HG02981 (cell line): ENCODE data around the gene ANKRD29.
"Not testable (repeated sequence)": the region's sequence is repeated elsewhere in the genome, so short reads cannot be mapped to it uniquely, and the experiment has no call there.

Experiments used
- ATAC-seq: cut with Tn5 transposase; IDR thresholded peaks from one replicate; pipeline ENCODE4 v1.9.1; 2021; ENCODE audit warnings: mild to moderate bottlenecking, moderate library complexity; ENCODE audit not compliant: unreplicated experiment

ANKRD29 gene

GRCh38 chr18:23617412-23618014 is 45.2 kb downstream of the ANKRD29 start:
- peak; percentile 54 for ATAC-seq

GRCh38 chr18:23616258-23616657 is 46.5 kb downstream of the ANKRD29 start:
- ATAC-seq = no peak

GRCh38 chr18:23614891-23615290 is 47.8 kb downstream of the ANKRD29 start:
- no peak for ATAC-seq

GRCh38 chr18:23614413-23614812 is 48.3 kb downstream of the ANKRD29 start:
- no peak for ATAC-seq

- ATAC-seq = not testable (repeated sequence)
These were observed 49.6 kb downstream of the ANKRD29 start for GRCh38 chr18:23613091-23613475.

- ATAC-seq = peak; percentile 43
These were observed 50.1 kb downstream of the ANKRD29 start for GRCh38 chr18:23612434-23613090.

GRCh38 chr18:23609390-23610023 is 53.2 kb downstream of the ANKRD29 start:
- ATAC-seq = no peak

- no peak for ATAC-seq
These were observed 54.5 kb downstream of the ANKRD29 start for GRCh38 chr18:23608211-23608610.

- no peak for ATAC-seq
These were observed 56.8 kb downstream of the ANKRD29 start for GRCh38 chr18:23605941-23606340.

- no peak for ATAC-seq
These were observed 62.9 kb downstream of the ANKRD29 start for GRCh38 chr18:23599809-23600208.

- ATAC-seq = no peak
These were observed 66.5 kb downstream of the ANKRD29 start for GRCh38 chr18:23596183-23596582.

- no peak for ATAC-seq
These were observed 67.1 kb downstream of the ANKRD29 start for GRCh38 chr18:23595591-23595990.

- ATAC-seq = no peak
These were observed 69.0 kb downstream of the ANKRD29 start for GRCh38 chr18:23593720-23594119.

GRCh38 chr18:23592911-23593310 is 69.8 kb downstream of the ANKRD29 start:
- ATAC-seq = no peak

- no peak for ATAC-seq
These were observed 71.7 kb downstream of the ANKRD29 start for GRCh38 chr18:23591011-23591410.

GRCh38 chr18:23588836-23589560 is 73.7 kb downstream of the ANKRD29 start:
- no peak for ATAC-seq

GRCh38 chr18:23587220-23587642 is 75.5 kb downstream of the ANKRD29 start:
- no peak for ATAC-seq

- ATAC-seq = peak; percentile 84
These were observed 76.2 kb downstream of the ANKRD29 start, which contains the start of gene NPC1 for GRCh38 chr18:23586249-23587196. NPC1 (minus strand) TSS chr18:23586506; CDS start chr18:23586343, 163 bp downstream.

GRCh38 chr18:23585897-23586248 is 76.8 kb downstream of the ANKRD29 start:
- no peak for ATAC-seq
